Body of pancreas (tissue), 4 donors: ENCODE results near the gene HIGD1C.

Source experiments
- POLR2A ChIP-seq, 3 donors: fragments of 450-650 bp; IDR thresholded peaks; one replicate each; pipeline ENCODE4 v1.6.1; 2016; ENCODE audit warnings: antibody characterized with exemption in 3 of 3, mild to moderate bottlenecking in 2 of 3
- TF ChIP-seq, protein P1 (sequence below), 7 experiments: fragments of 450-650 bp in 4 of 7; fragments of 200-600 bp in 3 of 7; sonication (generic) in 3 of 7; IDR thresholded peaks; one replicate each; pipeline ENCODE4 v1.5.1; 2016 to 2019; ENCODE audit warnings: antibody characterized with exemption in 7 of 7

DNA sequence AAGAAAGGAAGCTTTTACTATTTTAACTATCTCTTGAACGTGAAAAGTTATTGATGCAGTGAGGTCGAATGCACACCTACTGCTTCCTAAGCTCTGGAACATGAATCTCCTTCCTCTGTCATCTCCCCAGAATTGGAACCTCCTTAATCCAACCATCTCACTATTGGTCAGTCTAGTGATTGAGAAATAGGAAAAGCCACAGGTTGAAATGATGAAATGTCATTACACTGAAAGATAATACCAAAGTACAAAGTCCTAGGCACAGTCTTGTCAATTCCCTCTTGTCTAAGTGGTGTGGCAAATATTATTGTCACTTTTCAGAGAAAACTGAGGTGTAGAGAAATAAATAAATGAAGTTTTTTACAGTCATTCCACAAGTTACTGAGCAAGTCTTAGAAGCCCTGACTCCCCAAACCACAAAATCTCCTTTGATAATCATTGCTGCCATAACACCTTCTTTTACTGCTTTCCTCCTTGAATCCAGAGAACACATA, 19.5 kb upstream of the HIGD1C start:
- TF ChIP-seq, protein P1, sequence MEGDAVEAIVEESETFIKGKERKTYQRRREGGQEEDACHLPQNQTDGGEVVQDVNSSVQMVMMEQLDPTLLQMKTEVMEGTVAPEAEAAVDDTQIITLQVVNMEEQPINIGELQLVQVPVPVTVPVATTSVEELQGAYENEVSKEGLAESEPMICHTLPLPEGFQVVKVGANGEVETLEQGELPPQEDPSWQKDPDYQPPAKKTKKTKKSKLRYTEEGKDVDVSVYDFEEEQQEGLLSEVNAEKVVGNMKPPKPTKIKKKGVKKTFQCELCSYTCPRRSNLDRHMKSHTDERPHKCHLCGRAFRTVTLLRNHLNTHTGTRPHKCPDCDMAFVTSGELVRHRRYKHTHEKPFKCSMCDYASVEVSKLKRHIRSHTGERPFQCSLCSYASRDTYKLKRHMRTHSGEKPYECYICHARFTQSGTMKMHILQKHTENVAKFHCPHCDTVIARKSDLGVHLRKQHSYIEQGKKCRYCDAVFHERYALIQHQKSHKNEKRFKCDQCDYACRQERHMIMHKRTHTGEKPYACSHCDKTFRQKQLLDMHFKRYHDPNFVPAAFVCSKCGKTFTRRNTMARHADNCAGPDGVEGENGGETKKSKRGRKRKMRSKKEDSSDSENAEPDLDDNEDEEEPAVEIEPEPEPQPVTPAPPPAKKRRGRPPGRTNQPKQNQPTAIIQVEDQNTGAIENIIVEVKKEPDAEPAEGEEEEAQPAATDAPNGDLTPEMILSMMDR (IDR thresholded peaks at IDR 0.05), result no peak
- no peak for TF ChIP-seq POLR2A (IDR thresholded peaks at IDR 0.05)
